GM21619 (cell line): ENCODE data around the gene CDKAL1.

Experiments
- ATAC-seq: cut with Tn5 transposase; IDR thresholded peaks from one replicate; pipeline ENCODE4 v1.9.1; 2021; ENCODE audit not compliant: unreplicated experiment

CDKAL1 gene

DNA sequence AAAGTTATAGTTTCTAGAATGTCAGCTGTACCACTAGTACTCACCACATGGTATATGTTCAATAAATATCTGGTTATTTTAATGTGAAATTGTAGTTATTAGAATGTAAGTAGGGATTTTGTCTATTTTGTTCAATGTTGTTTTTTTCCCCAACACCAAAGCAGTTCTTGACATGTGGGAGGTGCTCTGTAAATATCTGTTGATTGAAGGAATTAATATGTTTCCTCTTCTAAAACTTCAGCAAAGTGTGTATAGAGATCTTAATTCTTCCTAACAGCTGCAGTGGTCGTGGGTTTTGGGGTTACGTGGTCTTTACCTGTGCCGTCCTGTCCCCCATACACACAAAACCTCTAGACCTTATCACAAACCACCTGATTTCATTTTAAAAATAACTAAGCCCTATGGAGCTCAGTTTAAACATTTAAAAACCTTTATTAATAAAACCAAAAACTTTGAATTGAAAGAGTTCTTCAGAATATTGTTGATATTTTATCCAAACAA, 587.4 kb downstream of the CDKAL1 start:
- ATAC-seq = no peak

DNA sequence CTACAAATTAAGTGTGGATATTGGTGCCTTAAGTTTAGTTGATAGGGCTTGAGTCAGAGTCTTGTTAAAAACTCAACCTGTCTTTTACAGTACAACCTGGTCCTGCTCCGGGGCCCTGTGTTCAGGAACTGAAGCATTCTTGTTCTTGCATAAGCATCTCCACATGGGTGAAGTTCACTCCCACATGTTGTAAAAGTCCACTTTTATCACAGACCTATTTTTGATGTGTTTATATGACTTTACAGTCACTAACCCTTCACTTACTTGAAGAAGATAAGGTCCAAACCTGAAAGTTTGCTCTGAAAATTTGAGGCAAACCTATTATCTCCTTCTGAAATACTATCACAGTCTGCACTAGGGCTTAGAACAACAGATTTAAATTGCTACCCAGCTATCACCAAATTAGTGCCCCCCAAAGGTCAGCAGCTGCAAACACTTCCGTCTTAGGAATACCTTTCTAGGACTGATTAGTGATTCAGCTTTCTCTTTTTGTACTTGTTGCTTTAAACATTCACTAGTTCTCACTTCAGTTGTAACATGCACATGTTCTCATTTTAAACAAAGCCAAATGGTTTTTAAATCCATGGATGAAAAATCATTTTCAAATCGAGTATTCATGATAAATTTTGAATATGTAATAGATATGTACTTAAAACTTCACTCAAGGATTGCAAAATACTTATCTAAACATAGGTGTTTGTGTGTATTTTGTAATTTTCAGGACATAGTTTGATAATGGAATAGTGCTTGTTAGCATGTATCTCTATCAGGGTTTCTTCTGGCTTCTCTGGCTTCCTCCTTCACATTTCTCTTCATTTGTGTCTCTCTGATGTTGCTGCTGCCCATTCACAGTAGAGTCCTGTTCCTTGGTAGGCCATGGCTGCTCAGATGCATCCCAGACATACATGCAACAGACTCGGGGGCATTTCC, 589.5 kb downstream of the CDKAL1 start:
- ATAC-seq = no peak

DNA sequence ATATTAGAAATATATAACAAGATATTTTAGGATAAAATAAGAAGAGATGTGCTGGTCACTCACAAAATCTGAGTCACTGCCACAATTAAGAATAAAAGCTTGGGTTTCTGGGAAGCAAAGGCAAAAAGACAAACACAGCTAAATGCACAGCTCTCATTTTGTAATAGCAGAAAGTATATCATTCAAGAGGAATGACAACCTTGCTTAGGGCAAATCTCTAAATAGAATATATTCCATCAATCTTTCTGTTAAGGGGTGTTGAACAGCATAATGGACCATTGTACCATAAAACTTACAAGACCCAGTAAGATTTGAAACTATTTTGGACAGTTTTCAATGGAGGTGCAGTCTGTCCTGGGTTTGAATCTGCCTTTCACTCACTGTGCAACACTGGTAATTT, 594.3 kb downstream of the CDKAL1 start:
- no peak for ATAC-seq

DNA sequence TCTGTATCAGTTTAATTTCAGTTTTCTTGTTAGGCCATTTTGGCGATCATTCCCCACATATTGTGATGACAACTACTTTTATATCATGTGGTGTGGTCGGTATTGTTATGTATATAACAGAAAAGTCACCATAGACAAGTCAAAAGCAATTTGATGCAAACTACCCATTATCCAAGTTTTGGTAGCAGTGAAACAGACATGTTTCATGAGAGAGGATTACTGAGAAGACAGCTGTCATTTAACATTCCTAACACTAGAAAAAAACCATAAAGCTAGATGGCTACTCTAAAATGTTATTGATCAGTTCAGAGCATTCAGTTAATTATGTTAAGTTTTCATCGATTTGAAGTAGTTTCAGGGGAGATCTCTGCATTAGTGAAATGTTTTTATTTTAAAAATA, 597.1 kb downstream of the CDKAL1 start:
- no peak for ATAC-seq

DNA sequence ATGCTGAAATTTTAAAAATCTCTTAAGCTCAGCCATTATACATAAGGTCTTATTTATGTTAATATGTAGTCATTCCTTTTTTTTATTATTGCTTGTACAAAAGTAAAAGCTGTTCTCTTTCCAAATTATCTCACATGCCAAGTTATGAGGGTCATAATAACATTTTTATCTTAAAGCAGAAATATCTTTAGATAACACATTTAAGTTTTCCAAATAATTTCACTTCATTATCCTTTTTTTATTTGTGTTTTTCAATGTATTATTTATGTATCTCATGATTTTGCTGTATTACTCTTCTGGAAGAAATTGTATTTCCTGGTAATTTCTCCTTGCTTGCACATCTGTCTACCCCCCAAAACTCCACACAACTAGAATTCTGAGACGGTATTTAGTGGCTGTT, 598.2 kb downstream of the CDKAL1 start:
- no peak for ATAC-seq

DNA sequence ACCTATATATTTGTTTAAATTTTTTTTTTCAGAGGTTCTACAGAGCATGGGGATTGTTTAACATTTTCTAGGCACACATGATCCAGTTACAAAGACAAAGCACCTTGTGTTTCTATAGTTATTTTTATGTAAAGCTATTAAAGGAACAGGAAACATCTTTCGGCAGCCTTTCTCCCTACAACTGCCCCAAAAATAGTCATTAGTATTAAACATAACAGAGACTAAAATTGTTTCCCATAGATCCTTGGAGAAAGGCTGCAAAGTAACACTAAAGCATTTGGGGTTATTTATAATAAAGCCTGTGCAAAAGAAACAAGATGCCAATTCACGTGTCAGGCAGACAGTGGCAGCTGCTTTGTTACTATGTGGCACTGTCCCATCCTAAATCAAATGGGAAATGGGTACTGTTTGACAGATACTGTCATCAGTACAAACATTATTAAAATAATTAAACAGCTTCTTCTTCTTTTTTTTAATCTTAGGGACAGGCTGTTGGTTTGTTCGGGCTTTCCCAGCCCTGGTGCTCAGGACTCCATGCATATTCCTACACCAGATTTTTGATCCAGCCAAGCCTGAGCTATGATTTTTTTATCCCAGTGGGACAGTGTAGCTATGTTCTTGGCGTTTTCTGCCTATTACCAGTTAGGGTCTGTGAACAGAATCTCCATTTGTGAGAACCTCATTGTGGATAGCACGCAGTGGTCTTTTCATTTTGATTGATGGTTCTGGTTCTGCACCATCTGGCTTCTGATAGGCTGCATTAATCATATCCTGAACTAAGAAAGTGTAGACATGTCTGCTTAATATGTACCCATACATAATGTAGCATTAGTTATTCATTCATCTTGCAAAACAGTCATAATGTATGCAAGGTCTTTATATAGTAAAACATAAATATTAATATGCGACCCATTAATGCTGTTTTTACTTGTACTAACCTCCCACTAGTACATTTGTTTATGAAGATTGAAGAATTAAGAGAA, 598.9 kb downstream of the CDKAL1 start:
- no peak for ATAC-seq

DNA sequence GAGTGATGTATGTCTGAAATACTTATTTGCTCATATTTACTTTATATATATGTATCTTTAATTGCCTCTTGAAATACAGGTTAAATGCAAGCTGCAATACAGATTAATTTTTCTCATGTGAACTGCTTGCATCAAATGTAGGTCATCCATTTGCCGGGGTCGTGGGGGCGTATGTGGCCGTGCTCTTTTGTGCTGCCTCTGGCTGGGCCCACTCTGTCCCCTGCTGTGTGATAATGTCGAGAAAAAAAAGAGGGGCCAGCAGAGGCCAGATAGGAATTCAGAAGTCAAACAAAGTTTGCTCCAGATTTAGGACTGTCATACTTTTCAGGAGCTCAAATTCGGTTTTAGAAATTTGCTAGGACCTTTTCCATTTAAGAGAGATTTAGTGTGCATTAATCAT, 599.6 kb downstream of the CDKAL1 start:
- ATAC-seq = no peak

DNA sequence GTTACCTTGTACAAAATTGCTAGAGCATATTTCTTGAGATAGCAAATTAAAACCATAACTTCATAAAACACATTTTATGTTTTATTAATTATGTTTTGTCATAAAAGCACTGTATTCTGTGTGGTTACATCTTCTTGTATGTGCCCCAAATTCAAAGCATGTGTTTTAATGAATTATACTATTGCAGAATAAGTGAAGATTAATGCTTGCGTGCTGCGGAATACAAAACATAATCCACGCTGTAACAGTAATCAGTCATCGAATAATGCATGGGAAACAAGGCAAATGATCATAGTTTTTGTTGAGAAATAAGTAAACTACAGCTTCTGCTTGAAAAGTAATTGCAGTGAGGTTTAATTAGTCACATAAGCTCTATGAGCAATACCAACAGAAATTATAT, 600.1 kb downstream of the CDKAL1 start:
- ATAC-seq = no peak

DNA sequence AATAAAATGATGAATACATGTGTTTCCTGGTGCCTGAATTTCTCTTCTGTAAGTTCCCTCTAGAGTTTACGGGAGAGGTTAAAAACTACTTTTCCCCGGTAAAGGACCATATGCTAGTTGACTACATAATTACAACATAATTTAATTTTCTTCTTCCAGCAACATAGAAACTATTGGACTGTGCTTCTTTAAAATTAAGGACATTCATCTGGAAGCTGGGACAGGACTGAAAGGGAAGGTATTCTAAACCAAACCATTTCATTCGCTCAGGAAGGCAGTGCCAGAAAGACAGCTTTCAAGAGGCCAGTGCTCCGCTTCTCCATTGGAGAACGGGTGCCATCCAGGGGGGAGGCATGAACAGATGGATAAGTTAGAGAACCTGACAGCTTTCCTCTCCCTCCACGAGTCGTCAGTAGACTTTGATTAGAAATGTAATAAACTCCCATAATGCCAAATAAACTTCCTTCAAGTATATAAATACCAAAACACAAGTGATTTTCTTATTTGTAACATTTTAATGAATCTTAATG, 601.3 kb downstream of the CDKAL1 start:
- no peak for ATAC-seq

DNA sequence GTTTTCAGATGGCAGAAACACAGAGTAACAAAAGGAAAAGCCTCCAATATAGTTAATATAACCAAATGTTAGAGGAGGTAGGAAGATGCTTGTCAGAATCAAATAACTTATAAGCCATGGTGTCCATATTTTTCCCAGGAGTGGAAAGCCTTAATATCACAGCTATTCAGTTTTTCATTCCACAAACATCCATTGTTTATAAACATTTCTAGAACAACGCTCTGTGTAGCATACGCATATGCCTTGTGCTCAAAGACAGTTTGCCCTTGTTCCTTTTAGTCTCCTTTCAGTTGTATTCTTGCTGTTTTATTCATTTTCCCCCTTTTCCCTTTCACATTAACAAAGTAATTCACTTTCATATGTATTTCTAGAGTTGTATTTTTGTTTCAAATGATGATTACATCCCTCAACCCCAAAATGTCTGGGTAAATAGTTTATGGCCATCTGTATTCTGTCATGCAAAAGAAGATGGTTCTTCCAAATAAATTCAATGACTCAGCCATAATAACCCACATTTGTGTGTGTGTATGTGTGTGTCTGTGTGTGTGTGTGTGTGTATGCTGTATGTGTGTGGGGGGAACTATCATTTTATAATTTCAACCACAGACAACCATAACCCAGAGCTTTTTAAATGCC, 603.6 kb downstream of the CDKAL1 start:
- ATAC-seq = no peak

DNA sequence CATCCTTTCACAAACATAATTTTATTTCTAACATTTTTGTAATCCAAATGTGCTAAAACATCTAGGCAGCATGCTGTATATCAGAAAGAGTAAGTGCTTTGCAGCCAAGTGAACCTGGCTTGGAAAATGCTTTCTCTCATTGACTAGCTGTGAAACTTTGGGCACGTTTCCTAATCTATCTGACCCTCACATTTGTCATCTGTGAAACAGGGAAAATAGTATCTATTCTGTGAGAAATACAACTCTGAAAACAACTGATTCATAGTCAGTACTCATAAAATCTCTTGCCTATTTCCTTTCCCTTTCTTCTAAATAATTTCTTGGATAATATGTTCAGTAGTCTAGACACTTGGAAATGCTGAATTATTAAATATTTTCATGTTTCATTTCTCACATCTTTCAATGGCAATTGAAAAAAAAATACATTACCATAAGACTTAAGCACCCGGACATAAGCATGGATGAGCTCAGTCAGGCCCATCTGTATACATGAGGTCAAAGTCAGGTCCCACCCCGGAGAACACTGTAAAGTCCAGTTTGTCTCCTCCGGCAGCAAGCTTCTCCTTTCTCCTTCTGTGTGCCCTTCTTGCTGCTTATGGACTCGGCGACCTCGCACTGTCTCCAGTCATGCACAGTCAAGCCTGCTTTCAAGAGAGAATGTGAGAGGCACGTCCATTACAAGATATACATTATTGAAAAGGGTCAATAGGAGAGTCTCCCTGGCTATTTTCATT, 604.2 kb downstream of the CDKAL1 start:
- ATAC-seq = no peak

DNA sequence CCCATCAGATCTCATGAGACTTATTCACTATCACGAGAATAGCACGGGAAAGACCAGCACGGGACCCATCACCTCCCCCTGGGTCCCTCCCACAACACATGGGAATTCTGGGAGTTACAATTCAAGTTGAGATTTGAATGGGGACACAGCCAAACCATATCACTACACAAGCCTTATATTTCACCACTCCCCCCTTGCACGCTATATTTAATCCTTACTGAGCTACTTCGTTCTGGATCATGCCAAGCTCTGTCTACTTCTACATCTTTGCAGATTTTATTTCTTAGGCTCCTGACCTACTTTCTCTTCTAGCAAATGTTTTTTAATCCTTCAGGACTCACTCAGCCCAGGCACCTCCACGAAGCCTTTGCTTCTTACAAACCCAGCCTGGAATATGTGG, 606.7 kb downstream of the CDKAL1 start:
- ATAC-seq = no peak

DNA sequence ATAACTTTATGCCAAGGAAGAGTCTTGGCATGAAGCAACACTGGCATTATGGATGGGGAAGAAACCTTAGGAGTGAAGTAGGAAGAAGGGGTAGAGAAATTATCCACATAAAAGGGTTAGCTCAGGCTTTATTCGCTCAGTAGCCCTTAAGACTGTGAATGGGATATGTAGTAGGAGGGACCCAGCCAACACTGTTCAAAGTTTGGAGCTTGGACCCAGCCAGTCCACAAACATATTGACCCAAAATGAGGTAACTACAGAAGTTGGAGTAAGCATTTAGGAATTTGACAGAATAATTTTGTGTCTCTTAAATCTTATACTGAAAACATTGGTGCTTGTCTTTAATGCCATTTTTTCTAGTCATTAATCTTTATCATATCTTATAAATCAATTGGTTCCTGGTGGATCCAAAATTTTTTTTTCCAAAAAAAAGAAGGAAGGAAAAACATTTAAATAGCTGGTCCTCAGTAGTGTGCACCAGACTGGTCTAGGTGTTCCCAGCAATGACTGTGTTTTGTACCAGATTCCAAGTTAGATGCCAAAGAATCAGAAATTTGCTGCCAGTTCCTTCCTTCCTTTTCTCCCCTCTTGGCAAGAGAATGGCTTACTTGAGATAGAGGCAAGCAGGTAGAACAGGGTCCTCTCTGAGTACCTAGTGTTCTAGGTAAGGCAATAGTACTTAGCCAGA, 607.5 kb downstream of the CDKAL1 start:
- no peak for ATAC-seq

DNA sequence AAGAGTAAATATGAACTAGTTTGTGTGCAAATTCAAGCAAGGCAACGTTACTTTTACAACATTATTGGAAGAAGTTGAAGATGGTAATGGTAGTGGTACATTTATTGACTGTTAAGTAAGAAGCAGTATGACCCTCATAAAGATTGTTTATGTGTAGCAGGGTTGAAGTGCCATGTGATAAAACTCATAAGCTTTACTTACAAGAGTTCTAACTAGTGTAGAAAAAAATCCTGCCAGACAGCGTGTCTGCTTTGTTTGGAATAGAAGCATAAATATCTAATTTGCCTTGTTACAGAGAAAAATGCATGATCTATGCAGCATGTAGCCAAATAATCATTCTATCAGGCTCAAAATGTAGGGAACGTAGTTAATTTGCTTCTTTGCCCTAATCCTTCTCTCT, 608.5 kb downstream of the CDKAL1 start:
- no peak for ATAC-seq

DNA sequence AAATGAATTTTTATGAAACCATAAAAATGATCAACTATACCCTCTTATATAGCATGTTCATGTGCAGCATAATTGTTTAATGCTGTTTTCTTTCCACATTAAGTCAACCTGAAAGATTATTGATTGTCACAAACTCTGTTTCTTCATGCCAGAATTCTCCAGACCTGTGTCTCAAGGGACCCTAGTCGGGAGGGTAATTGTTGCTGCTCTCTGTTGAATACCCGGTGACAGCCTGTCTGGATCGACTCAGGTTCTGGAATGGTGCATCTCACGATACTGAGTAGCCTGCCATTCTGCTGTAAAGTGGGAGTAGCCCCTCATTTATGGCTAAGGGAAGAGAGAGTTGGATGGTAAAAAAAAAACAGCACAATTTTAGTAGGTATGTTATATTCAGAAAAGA, 609.4 kb downstream of the CDKAL1 start:
- ATAC-seq = no peak

DNA sequence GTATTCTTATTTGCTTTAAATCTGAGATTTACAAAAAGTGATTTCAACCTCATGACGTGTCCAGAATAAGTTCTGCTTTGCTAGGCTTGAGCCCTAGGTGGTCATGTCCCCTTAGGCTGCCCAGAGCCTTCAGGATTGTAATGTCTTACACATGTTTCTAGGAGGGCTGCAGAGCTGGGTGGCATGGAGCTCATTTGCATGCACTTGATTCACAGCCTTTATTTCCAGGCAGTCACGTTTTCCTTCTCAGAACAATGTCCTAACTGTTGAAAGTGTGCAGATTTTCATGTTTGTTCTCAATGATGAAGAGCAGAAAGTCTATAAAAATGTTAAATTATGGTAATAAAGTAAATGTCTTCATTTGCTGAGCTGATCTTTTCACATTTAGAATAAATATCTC, 610.7 kb downstream of the CDKAL1 start:
- ATAC-seq = no peak

DNA sequence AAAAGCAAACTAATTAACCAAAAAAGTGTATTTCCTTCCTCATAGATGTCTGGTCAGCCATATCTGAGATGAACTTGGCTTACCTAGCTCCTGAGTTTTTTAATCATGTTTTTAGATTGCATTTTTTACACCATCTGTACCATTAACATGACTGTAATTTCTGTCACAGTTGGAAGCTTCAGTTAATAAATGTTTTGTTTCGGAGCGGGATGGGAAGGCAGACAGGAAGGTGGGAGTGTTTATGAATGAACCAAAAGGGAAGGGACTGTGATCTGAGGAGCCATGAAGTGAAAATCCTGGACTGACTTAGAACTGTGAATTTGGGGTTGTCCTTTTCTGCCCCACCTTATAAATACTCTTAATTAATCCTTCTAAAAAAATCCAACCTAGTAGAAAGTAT, 613.7 kb downstream of the CDKAL1 start:
- ATAC-seq = no peak

DNA sequence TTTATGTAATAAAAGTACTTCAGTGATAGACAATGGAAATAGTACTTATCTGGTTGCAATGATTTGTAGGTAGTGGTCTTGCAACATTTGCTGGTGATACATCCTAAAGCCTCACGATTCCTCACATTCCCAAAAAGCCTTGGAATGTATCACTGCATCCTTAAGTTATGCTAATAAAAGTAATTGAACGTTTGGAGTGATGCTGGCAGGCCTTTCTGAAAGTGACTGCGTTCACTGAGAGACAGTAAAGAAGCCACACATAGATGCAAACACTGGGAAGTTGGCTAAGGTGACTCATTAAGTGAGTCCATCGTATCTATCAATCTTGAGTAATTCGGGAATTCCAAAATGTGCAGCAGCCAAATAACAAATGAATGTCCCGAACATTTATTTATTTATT, 615.2 kb downstream of the CDKAL1 start:
- ATAC-seq = no peak

DNA sequence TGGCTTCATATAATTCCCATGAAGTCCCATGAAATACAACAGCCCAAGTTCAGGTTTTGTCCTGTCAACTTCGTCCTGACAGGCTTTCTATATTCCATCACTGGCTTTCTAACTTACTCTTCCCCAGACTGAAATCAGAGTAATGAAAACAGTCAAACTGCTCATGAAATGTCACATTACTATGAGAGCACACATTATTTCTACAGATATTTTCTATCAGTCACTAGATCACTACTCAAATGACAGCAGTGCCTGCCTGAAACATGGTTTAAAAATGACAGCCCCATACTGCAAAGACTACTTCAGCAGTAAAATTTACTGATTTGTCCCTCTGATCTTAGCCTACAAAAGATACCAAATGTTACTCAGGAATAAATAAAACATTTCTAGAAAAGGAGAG, 616.4 kb downstream of the CDKAL1 start:
- ATAC-seq = no peak

DNA sequence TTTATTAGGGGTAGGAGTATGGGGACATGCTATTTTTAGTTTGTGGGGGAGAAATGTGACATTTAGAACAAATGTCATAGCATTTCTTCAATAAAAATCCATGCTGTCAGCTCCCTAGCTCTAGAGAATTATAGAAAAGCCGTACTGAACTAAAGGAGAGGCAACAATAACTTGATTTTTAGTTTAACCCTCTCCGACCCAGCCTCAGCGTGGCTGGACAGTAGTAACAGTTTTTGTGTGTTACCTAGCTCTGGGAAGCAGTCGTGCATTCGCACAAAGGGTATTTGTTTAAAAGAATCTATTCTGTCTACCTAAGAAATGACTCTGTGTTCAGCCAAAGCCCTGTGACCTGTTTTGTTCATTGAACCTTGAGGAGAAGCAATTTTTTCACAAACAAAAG, 616.9 kb downstream of the CDKAL1 start:
- no peak for ATAC-seq
